ENCODE data around the gene ZNRF3.
A peak's percentile ranks its signal among the peaks of the same experiment; 100 is the strongest.

Gene ZNRF3

DNA sequence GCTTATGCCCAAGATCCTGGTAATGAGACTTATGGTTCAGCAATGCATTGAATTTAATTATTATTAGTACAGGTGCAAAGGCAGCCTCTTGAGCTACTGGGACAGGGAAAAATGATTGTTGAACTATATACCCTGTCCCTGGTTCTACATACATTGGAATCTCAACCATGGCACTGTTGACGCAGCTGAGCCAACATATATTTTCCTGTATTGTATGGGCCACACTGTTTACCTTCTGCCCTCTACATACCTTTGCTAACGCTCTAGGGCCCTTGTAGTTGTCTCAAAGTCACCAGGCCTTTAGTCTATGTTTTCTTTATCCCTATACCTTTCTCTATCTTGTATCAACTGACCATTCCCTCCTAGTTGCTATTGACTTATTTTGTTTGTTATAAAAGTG lies 212.1 kb downstream of the ZNRF3 start:
- TF ChIP-seq ZFX (IDR thresholded peaks at IDR 0.05; ENCODE audit: borderline replicate concordance) = no peak
- TF ChIP-seq, protein P1, sequence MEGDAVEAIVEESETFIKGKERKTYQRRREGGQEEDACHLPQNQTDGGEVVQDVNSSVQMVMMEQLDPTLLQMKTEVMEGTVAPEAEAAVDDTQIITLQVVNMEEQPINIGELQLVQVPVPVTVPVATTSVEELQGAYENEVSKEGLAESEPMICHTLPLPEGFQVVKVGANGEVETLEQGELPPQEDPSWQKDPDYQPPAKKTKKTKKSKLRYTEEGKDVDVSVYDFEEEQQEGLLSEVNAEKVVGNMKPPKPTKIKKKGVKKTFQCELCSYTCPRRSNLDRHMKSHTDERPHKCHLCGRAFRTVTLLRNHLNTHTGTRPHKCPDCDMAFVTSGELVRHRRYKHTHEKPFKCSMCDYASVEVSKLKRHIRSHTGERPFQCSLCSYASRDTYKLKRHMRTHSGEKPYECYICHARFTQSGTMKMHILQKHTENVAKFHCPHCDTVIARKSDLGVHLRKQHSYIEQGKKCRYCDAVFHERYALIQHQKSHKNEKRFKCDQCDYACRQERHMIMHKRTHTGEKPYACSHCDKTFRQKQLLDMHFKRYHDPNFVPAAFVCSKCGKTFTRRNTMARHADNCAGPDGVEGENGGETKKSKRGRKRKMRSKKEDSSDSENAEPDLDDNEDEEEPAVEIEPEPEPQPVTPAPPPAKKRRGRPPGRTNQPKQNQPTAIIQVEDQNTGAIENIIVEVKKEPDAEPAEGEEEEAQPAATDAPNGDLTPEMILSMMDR (IDR thresholded peaks at IDR 0.05) = no peak
- no peak overlapping the region for H3K27ac ChIP-seq

- H3K27ac ChIP-seq = peak overlapping the region; percentile 55
- TF ChIP-seq, protein P1 (IDR thresholded peaks at IDR 0.05) = no peak
- no peak for TF ChIP-seq ZFX (IDR thresholded peaks at IDR 0.05; ENCODE audit: borderline replicate concordance)
Observed at GRCh38 chr22:29096736-29097669, 213.6 kb downstream of the ZNRF3 start.

DNA sequence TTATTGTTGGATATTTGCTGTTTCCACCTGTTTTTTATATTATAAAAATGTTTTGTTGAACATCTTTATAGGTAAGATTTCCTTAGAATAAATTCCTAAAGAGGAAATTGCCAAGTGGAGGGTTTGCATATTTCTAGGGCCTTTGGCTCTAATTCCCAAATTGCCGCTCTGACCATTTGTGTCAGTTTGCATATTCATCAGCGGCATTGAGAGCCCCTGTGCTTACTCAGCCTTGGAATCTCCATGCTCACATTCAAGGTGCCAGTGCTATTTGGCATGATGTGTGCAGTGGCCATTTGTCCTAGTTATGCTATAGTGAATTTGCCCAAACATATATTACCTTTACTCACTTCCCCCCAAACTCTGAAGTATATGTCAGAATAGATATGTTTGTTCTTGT lies 214.9 kb downstream of the ZNRF3 start:
- no peak overlapping the region for H3K27ac ChIP-seq
- no peak for TF ChIP-seq ZFX (IDR thresholded peaks at IDR 0.05; ENCODE audit: borderline replicate concordance)
- TF ChIP-seq, protein P1 (IDR thresholded peaks at IDR 0.05) = no peak

DNA sequence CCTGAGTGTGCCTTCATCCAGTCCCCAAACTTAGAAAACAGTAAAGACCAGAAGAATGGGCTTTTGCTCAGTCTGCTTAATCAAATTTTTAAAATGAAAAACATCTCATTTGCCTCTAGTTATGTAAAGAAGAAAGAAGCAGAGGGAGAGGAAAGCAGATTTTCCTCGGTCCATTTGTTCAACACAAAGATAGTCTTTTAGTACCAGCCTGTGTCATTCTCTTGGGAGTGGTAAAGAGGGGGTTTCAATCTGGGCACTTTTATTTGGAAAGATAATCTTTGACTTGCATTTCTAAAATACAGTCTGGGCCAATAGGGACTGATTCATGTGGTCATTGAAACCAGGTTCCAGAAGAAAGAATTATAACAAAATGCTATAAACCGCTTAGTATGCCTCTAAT lies 218.9 kb downstream of the ZNRF3 start:
- H3K27ac ChIP-seq = no peak overlapping the region
- TF ChIP-seq, protein P1 (IDR thresholded peaks at IDR 0.05) = no peak
- no peak for TF ChIP-seq ZFX (IDR thresholded peaks at IDR 0.05; ENCODE audit: borderline replicate concordance)

DNA sequence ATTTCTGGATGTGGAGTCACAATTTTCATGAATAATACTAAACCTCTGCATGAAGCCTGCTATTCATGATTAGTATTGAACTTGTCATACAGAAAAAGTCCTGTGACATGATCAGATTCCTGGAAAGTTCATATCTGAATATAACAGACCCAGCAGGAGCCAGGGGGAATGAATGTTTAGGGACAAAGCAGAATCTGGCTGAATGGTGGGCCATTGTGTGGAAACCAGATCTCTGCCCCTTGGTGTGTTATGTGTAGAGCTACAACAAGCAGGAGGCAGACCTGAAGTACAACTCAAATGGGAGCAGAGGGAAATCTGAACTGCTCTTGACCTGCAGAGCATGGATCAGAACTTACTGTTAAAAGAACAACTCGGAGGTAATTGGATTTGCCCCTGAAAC lies 219.7 kb downstream of the ZNRF3 start:
- no peak overlapping the region for H3K27ac ChIP-seq
- TF ChIP-seq, protein P1 (IDR thresholded peaks at IDR 0.05) = no peak
- TF ChIP-seq ZFX (IDR thresholded peaks at IDR 0.05; ENCODE audit: borderline replicate concordance) = no peak

GRCh38 chr22:29105468-29105867 lies 222.1 kb downstream of the ZNRF3 start:
- no peak for TF ChIP-seq ZFX (IDR thresholded peaks at IDR 0.05; ENCODE audit: borderline replicate concordance)
- H3K27ac ChIP-seq = no peak overlapping the region

GRCh38 chr22:29106839-29107238 lies 223.5 kb downstream of the ZNRF3 start:
- TF ChIP-seq ZFX (IDR thresholded peaks at IDR 0.05; ENCODE audit: borderline replicate concordance) = no peak
- TF ChIP-seq, protein P1 (IDR thresholded peaks at IDR 0.05) = no peak

More at GRCh38 chr22:29106839-29107238, 223.5 kb downstream of the ZNRF3 start:
- H3K27ac ChIP-seq = no peak overlapping the region
